ENCODE measurements around the gene FOXP1.

- TF ChIP-seq POLR2AphosphoS5 (IDR thresholded peaks at IDR 0.05; ENCODE audit: low read depth, low read length): no peak
- TF ChIP-seq RFX5 (IDR thresholded peaks at IDR 0.05; ENCODE audit: borderline replicate concordance, low read depth, low read length): no peak
- no peak for TF ChIP-seq USF2 (IDR thresholded peaks at IDR 0.05; ENCODE audit: low read length)
- no peak for TF ChIP-seq POLR2A (IDR thresholded peaks at IDR 0.05; ENCODE audit: control extremely low read depth in 1 of 2, low read depth in 2 of 2, low read length in 2 of 2)
- TF ChIP-seq, protein P1, sequence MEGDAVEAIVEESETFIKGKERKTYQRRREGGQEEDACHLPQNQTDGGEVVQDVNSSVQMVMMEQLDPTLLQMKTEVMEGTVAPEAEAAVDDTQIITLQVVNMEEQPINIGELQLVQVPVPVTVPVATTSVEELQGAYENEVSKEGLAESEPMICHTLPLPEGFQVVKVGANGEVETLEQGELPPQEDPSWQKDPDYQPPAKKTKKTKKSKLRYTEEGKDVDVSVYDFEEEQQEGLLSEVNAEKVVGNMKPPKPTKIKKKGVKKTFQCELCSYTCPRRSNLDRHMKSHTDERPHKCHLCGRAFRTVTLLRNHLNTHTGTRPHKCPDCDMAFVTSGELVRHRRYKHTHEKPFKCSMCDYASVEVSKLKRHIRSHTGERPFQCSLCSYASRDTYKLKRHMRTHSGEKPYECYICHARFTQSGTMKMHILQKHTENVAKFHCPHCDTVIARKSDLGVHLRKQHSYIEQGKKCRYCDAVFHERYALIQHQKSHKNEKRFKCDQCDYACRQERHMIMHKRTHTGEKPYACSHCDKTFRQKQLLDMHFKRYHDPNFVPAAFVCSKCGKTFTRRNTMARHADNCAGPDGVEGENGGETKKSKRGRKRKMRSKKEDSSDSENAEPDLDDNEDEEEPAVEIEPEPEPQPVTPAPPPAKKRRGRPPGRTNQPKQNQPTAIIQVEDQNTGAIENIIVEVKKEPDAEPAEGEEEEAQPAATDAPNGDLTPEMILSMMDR (IDR thresholded peaks at IDR 0.05; ENCODE audit: control extremely low read depth in 1 of 3, insufficient read depth in 1 of 3, low read depth in 1 of 3, low read length in 3 of 3): no peak
- no peak for TF ChIP-seq YY1 (IDR thresholded peaks at IDR 0.05; ENCODE audit: low read depth, low read length)
- no peak for TF ChIP-seq HDAC6 (IDR thresholded peaks at IDR 0.05; ENCODE audit: low read depth, low read length)
- no peak for TF ChIP-seq EGR1 (IDR thresholded peaks at IDR 0.05; ENCODE audit: borderline replicate concordance, low read depth, low read length)
- TF ChIP-seq SP1 (IDR thresholded peaks at IDR 0.05; ENCODE audit: low read depth, low read length): no peak
- TF ChIP-seq, protein P2, sequence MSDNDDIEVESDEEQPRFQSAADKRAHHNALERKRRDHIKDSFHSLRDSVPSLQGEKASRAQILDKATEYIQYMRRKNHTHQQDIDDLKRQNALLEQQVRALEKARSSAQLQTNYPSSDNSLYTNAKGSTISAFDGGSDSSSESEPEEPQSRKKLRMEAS (IDR thresholded peaks at IDR 0.05): no peak
- no peak for TF ChIP-seq RXRA (IDR thresholded peaks at IDR 0.05; ENCODE audit: insufficient read depth, low read depth, low read length)
These were observed 42.2 kb downstream of the FOXP1 start for GRCh38 chr3:71541313-71541712.

Data from H1 (cell line).